ENCODE measurements around the gene ZFYVE27.

GRCh38 chr10:97779492-97779891 is 42.6 kb downstream of the ZFYVE27 start:
- TF ChIP-seq CTCF (IDR thresholded peaks at IDR 0.05) (no peak), EZH2 (IDR thresholded peaks at IDR 0.05) (no peak)

Data from neural progenitor cell (in vitro differentiated cells).